NCI-H2227 (cell line): ENCODE results near the gene ZBTB7C.

Experiments
- DNase-seq: peaks from one replicate; lab custom pipeline; 2025; ENCODE audit not compliant: unreplicated experiment; lab: John Stamatoyannopoulos, UW

ZBTB7C gene

DNA sequence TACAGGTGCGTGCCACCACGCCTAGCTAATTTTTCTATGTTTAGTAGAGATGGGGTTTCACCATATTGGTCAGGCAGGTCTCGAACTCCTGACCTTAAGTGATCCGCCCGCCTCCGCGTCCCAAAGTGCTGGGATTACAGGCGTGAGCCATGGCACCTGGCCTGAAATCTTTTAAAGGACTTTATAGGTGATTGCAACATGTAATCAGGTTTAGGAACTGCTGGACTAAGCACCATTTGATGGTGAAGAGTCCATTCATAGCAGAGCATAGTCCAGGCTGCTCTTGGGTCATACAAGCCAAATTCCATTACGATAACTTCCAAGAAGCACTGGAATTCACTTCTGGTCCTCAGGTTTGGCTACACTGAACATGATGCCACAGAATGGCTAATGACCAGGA, 278.1 kb downstream of the ZBTB7C start:
- DNase-seq = no peak

DNA sequence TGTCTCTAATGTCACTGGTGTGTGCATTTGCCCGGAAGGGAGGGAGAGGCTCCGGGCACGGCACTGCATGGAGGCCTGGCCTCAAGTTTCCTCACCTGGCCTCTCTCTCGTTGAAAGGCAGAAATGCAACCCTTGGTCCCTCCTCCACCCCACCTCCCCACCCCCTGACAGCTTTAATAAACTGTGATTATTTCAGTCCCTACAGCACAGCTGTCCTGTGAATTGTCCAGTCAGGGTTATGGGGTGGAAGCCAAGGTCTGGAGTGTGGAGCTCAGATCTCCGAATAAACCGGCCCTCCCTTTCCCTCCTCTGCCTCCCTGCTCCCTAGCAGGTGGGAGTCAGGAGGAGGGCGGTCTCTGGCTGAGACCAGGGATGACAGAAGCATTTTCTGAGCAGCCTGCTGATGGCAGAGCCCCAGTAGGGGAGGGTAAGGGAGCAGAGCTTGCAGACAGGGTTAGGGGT, 279.5 kb downstream of the ZBTB7C start:
- DNase-seq = peak; percentile 20

DNA sequence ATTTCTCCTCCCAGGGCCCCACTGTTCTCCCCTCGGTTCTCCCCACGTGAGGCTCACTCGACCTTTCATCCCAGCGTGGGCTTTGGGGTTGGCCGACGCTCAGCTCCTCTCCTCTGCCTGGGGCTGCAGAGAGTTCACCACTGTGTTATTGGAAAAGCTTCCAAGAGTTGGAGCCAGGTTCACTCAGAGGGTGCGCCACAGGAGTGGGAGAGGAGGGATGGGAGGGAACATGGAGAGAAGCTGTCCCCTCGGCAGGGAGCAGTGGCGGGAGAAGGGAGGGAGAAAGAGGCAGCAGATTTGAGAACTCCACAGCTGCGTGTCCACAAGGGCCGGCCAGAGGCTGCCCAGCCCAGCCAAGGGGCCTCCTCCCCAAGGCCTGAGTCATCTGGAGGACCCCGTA, 281.6 kb downstream of the ZBTB7C start:
- DNase-seq = no peak

DNA sequence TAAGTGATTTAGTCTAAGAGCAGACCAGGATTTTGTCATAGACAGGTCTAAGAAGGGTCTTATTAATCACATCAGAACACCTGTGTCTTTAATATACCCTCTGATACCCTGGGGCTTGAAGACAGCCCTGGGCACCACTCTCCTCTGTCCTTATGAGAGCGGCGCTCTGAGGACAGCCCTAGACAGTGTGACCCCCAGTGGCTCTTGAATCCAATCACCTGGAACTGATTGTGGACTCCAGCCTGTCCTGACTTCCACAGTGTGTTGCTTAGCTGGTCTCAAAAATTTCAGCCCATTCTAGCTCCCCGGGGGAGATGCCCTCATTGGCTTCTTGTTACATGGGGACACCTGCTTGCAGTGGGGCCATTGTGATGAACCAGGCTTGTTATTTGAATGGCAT, 282.9 kb downstream of the ZBTB7C start:
- no peak for DNase-seq

DNA sequence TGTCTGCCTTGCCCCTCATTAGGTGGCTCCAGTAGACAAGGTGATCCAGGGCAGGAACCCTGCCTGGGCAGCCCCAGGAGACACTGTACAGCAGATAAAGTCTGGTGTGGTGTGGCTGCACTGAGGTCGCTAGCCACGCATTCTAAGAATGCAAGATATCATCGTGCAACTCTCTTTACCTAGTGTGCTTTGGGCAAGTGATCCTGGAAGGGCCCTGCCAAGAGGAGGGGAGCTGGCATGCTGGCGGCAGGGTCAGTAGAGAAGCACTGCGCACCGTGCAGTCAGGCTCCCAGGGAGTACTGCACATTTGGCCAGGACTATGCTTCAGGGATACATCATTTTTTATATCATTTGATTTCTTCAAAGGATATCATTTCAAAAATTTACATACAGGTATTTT, 283.5 kb downstream of the ZBTB7C start:
- DNase-seq = no peak

DNA sequence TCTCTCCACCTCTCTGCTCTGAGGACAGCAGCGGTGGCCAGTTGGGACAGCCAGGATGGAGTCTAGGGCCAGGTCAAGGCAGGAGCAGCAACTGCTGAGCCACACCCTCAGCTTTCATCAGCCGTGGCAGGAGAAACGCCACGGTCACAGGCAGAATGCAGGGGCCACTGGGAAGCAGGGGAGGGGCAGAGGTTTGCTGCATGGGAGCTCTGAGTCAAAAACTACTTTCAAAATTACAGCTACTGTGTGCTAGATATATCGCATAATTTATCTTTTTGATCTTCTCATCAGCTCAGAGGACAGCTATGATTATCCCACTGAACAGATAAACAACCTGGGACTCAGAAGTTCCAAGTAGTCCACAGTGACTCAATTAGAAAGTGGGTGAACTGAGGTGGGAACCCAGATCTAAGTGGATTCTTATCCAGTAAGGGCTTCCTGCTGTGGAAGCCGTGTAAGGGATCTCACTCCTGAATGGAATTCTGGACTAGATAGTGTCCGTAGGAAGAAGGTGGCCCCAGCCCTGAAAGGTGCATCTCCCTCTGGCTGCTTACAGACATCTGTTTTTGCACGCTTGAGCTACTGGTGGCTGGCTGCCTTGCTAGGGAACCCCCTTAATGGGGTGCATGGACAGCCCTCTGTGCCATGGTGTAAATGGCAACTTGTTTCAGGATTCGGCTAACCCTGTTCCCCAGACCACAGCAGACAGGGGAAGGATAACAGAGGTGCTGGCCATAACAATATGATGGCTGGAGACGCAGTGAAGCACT, 284.1 kb downstream of the ZBTB7C start:
- DNase-seq = no peak

DNA sequence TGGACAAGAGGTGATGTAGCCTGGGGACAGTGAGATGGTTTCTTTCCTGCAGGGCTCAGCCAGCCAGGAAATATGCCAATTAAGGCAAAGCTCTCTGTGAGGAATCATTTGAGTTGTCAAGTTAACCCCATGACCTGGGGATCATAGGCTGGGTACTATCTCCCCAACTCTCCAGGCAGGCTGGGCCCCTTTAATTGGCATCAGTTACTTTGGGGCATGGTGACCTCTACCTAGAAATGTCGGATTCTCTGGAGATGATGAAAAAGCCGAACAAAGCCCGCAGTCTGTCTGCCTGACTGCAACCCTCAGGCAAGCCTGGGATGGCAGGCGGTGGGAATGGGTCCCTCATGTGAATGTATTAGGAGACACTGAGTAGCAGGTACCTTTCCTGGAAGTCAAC, 285.2 kb downstream of the ZBTB7C start:
- no peak for DNase-seq

DNA sequence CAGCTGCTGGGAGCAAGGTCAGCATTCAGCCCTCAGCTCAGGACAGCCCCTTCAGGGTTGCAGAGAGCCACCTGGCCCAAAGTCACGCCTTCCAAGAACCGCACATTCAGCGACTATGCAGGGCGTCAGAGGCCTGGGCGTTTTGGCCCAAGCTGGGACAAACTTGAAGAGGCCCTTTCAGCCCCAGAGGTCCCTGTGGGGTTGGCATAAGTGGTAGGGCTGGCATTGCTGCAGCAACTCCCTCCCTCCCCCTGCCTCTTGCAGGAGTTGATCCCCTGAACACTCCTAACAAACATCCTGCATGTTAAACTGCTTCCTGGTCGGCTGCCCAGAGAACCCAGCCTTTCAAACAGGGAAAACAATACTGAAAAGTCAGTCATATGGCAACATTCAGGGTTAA, 285.9 kb downstream of the ZBTB7C start:
- no peak for DNase-seq

DNA sequence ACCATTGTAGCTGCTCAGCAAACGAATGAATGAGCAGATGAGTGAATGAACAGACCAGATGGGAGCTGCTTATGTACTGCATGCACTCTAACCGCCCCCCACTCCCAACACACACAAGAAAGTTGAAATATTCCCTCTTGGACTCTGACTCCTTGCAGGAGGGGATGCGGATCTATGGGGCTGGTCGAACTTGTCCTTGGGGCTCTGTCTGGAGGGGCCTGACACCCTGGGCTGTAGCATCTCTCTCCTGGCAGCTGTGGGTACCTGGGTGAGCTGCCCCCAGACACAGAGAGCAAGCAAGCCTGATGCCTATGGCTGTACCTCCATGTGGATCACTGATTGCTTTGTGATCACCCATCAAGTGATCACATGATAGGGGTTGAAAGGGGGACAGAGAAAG, 286.4 kb downstream of the ZBTB7C start:
- no peak for DNase-seq

DNA sequence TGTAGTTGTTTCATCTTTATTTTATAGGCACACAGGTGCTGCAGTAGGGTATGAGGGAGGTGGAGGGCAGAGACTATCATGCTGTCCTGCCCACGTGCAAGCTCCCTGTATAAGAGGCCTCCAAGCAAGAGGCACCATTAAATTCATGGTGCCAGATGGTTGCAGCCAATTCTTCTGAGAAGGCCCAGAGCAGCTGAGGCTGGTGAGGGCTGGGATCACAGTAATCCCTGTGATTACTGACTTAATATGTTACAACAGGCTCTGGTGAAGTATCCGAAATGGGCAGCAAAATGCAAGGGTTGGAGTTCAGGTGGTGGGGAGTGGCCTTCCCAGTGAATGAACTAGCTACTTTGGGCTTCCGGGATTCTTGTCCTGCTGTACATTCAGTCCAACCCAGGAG, 286.8 kb downstream of the ZBTB7C start:
- peak; percentile 51 for DNase-seq

DNA sequence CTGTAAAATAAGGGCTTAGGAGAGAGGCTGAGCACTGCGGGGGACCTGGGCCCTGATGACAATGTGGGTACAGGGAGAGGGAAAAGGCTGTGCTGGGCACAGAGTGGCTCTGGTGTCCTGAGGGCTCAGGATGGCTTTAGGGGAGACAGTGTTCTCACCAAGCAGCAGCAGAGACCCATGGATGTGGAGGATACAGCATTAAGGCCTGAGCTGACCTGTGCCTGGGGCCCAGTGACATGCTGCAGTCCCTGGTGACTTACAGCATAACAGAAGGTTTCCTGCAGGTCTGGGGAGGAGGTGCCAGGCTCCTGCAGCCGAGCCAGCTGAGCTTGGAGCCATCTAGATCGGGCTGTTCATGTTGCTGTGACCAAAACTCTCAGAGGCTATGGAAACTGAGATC, 287.4 kb downstream of the ZBTB7C start:
- no peak for DNase-seq

DNA sequence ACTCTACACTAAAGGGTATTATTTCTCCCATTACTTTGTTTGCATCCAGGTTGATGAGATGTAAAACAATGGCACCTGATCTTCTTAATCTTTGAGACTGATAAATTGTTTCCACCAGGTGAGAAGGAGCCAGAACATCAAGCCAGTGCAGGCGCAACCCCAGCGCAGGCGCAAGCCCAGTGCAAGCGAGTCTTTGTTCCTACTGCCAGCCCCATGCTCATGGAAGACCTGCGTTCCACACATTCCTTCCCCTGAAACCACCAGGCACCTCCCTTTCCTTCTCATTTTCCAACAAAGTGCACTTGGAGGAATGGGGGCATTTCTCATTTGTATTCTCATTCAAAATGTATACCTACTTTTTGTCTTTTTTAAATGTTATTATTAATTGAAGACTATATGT, 290.0 kb downstream of the ZBTB7C start:
- no peak for DNase-seq

DNA sequence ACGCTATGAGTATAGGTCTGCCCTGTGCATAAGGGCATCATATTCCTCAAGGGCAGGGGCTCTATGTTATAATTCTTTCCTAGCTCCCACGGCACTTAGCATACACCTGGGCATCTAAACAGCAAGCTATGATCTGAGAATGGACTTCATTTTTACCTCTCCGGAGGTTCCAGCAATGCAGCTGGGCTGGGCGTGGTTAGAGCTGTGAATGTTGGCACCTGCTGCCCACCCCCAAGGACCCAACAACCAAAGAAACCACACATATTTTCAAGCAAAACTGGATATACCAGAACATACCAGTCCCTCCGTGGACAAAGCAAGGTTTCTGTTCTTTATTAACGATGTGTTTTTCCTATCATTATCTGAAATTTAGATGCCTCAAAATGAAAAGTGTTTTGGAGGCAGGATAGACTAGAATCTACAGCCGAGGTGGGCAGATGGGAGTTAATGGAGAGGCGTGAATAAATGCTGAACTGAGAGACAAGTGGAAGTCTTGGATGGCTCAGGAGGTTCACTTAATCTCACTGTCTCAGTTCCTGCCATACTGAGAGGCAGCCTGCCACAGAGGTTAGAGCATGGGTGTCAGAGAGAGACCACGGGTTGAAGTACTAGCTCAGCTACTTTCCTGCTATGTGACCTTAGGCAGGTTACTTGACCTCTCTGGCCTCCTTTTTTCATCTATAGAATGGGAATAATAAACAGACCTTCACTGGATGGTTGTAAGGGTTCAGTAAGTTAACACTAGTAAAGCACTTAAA, 292.1 kb downstream of the ZBTB7C start:
- DNase-seq = no peak

DNA sequence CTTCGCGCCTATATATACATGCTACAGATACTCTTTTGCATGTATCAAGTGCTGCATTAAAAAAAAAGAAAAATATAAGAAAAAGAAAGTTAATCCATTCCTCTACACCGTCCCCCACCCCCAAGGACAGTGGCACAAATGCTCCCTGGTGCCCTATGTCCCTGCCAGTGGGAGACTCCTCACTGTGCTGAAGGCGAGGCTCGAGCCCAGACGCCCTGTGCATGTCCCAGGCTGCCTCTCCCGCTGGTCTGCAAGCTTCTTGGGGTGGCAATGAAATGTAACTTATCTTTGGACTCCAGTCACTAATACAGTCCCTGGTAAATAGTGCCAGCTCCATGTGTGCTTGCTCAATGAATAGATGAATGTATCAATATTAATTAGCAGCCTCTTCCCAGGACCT, 293.2 kb downstream of the ZBTB7C start:
- DNase-seq = no peak

DNA sequence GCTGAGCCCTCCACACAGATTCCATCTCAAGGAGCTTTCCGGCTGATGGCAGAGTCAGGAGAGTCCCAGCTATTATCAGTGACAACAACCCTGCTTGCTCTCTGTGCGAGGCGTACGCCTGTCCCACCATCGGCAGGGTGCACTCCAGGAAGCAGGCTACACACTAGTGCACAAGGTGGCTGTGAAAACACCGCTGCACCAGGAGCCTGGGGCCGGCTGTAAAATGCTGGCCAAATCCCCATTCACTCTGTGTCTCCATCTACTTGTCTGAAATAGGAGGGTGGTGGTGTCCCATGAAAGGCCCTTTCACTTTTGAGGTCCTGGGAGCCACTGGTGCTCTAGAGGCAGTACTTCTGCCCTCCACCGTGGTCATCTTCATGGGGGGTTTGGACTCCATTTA, 295.5 kb downstream of the ZBTB7C start:
- no peak for DNase-seq

DNA sequence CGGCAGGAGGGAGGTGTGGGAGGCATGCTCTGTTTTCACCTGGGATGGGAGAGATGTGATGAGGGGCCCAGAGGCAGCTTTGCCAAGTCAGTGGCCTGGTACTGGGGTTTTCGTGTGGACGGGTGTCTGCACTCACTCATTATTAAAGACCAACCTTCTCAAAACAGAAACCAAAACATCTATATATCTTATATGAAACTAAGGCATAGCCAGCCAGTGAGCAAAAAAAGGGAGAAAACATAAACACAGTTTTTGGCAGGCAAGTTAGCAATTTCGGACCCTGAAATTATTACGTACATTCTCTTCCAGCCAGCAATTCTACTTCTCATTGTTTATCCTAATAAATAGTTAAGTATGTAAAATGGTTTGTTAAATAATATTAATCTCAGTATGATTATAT, 297.6 kb downstream of the ZBTB7C start:
- no peak for DNase-seq

DNA sequence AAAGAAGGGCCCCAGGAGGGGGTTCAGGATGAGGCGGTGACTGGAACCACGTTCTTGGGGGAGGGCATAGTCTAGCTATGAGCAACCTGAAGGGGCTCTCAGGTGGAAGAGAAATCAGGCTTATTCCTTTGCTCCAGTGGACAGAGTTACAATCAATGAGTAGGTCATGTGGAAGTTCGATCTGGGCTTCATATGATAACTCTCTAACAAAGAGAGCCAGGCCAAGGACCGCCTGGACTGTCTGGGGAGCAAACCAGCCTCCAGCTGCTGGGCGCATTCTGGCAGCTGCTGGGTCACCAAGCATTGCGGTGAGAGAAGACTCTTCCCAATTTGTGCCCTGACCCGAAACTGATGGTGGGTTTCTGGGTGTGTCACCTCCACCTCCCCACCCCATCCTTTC, 298.4 kb downstream of the ZBTB7C start:
- DNase-seq = no peak

DNA sequence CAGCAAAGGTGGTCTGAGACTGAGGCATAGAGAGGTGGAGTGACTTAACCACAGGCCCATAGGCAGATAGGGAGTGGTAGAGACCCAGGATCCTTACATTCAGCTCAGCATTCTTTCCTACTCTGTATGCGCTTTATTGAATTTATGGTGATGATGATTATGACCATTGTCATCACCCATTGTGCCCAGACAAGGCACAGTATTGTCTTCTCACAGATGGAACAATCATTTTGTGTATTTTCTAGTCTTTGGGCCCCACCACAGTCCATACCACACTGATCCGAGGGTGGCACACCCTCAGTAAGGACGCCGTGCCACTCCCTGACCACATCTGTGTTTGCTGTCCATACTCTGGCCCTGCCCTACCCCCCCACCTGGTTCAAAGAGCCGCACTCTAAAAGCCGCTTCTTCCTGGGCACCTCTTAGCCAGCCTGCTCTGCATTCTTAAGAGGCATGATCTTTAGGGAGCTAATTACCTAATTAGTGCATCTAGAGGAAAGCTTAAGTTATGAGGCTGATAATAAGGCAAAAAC, 299.2 kb downstream of the ZBTB7C start:
- no peak for DNase-seq

DNA sequence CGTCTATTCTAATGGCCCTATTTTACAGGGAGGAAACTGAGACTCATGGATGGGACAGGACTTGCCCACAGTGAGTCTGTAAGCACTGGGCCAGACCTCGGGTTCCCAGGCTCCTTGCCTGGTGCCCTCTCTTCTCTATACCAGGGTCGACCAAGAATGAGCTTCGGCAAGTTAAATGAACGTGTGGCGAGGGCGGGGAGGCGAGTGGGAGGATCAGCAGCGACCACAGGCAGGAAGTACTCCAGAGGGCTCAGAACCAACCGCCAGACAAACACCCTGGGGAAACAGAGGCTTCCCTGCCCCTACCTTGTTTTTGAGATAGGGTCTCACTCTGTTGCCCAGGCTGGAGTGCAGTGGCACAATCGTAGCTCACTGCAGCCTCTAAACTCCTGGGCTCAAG, 301.0 kb downstream of the ZBTB7C start:
- DNase-seq = no peak

DNA sequence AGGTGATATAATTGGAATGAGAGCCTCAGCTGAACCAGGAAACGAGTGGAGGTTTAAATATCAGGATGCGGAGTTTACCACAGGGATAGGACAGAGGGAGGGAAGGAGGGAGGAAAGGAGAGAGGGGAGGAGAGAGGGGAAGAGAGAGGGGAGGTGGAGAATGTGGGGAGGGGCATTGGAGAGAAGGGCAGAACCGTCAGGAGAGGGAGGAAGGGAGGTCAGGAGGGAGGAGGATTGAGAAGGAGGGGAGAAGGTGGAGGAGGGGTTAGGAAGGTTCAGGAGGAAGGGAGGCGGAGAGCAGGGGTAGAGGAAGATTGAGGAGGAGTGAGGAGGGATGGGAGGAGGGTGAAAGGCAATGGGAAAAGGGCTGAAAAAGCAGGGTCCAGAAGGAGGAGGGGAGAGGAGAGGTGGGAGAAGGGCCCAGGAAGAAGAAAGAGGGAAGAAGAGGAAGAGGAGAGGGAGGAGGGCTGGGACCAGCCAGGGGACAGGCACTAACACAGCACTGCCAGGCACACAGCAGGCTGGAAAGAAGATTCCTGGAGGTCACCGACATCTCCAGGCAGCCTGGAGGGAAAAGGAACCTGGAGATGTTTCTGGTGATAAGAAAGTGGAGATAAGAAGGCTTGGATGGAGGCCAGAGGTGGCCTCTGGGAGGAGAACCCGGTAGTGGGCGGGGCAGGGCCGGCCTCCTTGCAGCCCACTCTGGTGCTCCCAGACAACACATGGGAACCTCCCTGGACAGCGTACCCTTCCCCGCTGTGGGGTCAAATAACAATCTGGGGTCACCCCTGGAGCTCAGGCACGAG, 302.0 kb downstream of the ZBTB7C start:
- no peak for DNase-seq

DNA sequence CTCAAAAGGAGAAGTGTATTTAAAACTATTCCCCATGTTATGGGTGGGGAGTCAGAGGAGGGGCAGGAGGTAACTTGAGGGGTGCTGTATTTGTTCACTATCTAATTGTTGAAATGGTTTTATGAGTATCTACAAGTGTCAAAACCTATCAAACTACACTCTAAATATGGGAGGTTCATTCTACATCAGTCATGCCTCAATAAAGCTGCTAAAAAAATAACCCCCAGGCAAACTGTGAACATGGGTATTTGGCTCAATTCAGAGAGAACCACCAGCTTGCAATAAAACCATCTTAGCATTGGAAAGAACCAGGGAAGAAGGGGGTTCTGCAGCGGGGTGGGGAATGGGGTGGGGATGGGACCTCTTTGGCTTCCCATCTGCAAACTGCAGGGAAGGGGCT, 302.7 kb downstream of the ZBTB7C start:
- DNase-seq = no peak

DNA sequence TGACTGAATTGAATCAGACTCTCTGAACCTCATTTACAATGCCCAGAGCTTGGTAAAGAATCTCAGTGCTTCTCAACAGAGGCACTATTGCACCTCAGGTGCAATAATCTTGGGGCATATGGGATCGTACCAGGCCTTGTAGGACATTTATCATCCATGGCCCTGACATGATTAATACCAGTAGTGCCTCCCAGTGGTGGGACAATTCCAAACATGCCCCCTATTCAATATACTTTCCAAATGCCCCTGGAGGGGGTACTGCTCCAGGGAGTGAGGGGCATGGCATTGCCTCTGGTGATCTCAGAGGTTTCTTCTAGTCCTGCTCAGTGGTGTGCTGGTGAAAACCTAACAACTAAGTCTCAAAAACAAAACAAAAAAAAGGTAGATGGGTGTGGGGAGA, 303.9 kb downstream of the ZBTB7C start:
- no peak for DNase-seq
